ENCODE measurements around the gene SLC1A6.

SLC1A6 gene

GRCh38 chr19:14992780-14993179, 13.1 kb upstream of the SLC1A6 start:
- Histone ChIP-seq H3K9me3 (no peaks in the 10 kb centered on the region), H3K4me1 (ENCODE audit: control insufficient read depth in 1 of 2, insufficient read depth in 1 of 2, low read depth in 1 of 2, low read length in 1 of 2) (no peaks in the 10 kb centered on the region), H3K27me3 (peaks cover 42% of the 10 kb centered on the region), H3K27ac (no peak overlapping the region), H3K4me3 (ENCODE audit: low read depth in 1 of 2, low read length in 1 of 2) (no peak overlapping the region), H3K36me3 (no peaks in the 10 kb centered on the region)
- TF ChIP-seq, protein P1, sequence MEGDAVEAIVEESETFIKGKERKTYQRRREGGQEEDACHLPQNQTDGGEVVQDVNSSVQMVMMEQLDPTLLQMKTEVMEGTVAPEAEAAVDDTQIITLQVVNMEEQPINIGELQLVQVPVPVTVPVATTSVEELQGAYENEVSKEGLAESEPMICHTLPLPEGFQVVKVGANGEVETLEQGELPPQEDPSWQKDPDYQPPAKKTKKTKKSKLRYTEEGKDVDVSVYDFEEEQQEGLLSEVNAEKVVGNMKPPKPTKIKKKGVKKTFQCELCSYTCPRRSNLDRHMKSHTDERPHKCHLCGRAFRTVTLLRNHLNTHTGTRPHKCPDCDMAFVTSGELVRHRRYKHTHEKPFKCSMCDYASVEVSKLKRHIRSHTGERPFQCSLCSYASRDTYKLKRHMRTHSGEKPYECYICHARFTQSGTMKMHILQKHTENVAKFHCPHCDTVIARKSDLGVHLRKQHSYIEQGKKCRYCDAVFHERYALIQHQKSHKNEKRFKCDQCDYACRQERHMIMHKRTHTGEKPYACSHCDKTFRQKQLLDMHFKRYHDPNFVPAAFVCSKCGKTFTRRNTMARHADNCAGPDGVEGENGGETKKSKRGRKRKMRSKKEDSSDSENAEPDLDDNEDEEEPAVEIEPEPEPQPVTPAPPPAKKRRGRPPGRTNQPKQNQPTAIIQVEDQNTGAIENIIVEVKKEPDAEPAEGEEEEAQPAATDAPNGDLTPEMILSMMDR (IDR thresholded peaks at IDR 0.05), result no peak

GRCh38 chr19:14985133-14985532, 5.5 kb upstream of the SLC1A6 start:
- TF ChIP-seq, protein P1 (IDR thresholded peaks at IDR 0.05), result no peak
- Histone ChIP-seq H3K4me1 (ENCODE audit: control insufficient read depth in 1 of 2, insufficient read depth in 1 of 2, low read depth in 1 of 2, low read length in 1 of 2) (no peaks in the 10 kb centered on the region), H3K9me3 (no peaks in the 10 kb centered on the region), H3K4me3 (ENCODE audit: low read depth in 1 of 2, low read length in 1 of 2) (no peak overlapping the region), H3K27ac (no peak overlapping the region), H3K36me3 (no peaks in the 10 kb centered on the region), H3K27me3 (peaks cover 45% of the 10 kb centered on the region)

GRCh38 chr19:14978161-14978776, 1.4 kb downstream of the SLC1A6 start:
- Histone ChIP-seq H3K27ac (no peak overlapping the region), H3K36me3 (no peaks in the 10 kb centered on the region), H3K4me1 (ENCODE audit: control insufficient read depth in 1 of 2, insufficient read depth in 1 of 2, low read depth in 1 of 2, low read length in 1 of 2) (no peaks in the 10 kb centered on the region), H3K9me3 (no peaks in the 10 kb centered on the region), H3K27me3 (peaks cover 74% of the 10 kb centered on the region), H3K4me3 (ENCODE audit: low read depth in 1 of 2, low read length in 1 of 2) (no peak overlapping the region)
- TF ChIP-seq, protein P1 (IDR thresholded peaks at IDR 0.05), result no peak

DNA sequence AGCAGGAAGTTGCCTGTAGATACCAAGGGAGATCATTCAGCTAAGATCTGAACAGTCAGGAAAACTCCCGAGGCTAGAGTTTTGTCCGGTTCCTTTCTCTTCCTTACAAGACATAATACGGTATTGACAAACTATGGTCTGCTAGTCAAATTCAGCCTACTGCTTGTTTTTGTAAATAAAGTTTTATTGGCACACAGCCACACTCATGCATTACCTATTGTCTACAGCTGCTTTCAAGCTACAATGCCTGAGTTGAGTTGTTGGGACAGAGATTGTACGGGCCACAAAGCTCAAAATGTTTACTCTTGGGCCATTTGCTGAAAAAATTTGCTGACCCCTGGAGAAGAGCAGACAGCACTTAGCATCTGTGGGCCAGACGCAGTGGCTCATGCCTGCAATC, 2.5 kb downstream of the SLC1A6 start:
- no peak overlapping the region for H3K4me3 ChIP-seq (ENCODE audit: low read depth in 1 of 2, low read length in 1 of 2)
- no peaks in the 10 kb centered on the region for H3K36me3 ChIP-seq
- TF ChIP-seq, protein P1 (IDR thresholded peaks at IDR 0.05), result no peak
- no peak overlapping the region for H3K27ac ChIP-seq
- H3K4me1 ChIP-seq (ENCODE audit: control insufficient read depth in 1 of 2, insufficient read depth in 1 of 2, low read depth in 1 of 2, low read length in 1 of 2), result no peaks in the 10 kb centered on the region
- peaks cover 62% of the 10 kb centered on the region for H3K27me3 ChIP-seq
- no peaks in the 10 kb centered on the region for H3K9me3 ChIP-seq

DNA sequence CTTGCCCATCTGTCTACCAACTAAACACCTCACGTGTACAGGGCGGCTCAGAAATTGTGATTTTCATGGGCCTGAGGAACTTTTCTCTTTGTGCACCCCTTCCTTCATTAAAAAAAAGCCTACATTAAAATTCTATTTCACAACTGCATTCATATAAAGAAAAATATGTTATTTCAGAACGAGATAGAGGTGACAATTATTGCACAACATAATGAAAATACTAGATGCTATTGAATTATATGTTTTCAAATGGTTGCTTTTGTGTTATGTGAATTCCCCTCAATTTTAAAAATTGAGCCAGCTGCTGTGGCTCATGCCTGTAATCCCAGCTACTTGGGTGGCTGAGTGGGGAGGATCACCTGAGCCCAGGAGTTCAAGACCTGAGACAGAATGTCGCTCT, 5.2 kb downstream of the SLC1A6 start:
- Histone ChIP-seq H3K27me3 (peaks cover 37% of the 10 kb centered on the region), H3K4me3 (ENCODE audit: low read depth in 1 of 2, low read length in 1 of 2) (no peak overlapping the region), H3K4me1 (ENCODE audit: control insufficient read depth in 1 of 2, insufficient read depth in 1 of 2, low read depth in 1 of 2, low read length in 1 of 2) (no peaks in the 10 kb centered on the region), H3K27ac (no peak overlapping the region), H3K9me3 (no peaks in the 10 kb centered on the region), H3K36me3 (no peaks in the 10 kb centered on the region)
- TF ChIP-seq, protein P1 (IDR thresholded peaks at IDR 0.05), result no peak
